Panc1 (cell line): ENCODE results near the gene PPIL1. TPM values are rescaled to one million over a fixed set of nuclear protein-coding genes. Genes with fewer than 3 reads are reported as not detected.

ENCODE experiments used
- ATAC-seq: fragments of 200-7000 bp; cut with Tn5 transposase; 2 replicates; pipeline ENCODE4 v1.9.1; 2020; ENCODE audit warnings: mild to moderate bottlenecking, moderate library complexity
- BruUV-seq: library from RNA; stranded (reverse); fragments of 400-500 nt; replicated peaks from 2 replicates; lab custom pipeline; 2021; lab: Mats Ljungman, UMichigan
- CTCF ChIA-PET: fragments of 300-600 bp; sonication (Branson Sonifier 250); formaldehyde crosslinking; loops from one replicate; lab custom pipeline; 2022; ENCODE audit warnings: antibody characterized with exemption; lab: Charles Lee
- POLR2A ChIA-PET: fragments of 300-600 bp; sonication (Branson Sonifier 250); formaldehyde crosslinking; loops from one replicate; lab custom pipeline; 2022; ENCODE audit warnings: antibody characterized with exemption; lab: Charles Lee
- DNase-seq: peaks from one replicate; pipeline ENCODE4 v3.0.0-alpha.2; 2010; ENCODE audit warnings: low read depth, low spot score
- H3K27ac ChIP-seq: 2 replicates; pipeline ENCODE4 v1.5.1; 2011; ENCODE audit warnings: mild to moderate bottlenecking, low read length, inconsistent platforms
- H3K27me3 ChIP-seq: fragments of 200-500 bp; sonication (Bioruptor generic); 2 replicates; pipeline ENCODE4 v1.6.0; 2014; ENCODE audit warnings: low read length, inconsistent platforms; ENCODE audit not compliant: control insufficient read depth, insufficient read depth
- H3K36me3 ChIP-seq: fragments of 200-500 bp; sonication (Bioruptor generic); 2 replicates; pipeline ENCODE4 v1.5.1; 2014; ENCODE audit warnings: inconsistent platforms, mild to moderate bottlenecking, low read length, moderate library complexity; ENCODE audit not compliant: control insufficient read depth, insufficient read depth
- H3K4me1 ChIP-seq: 2 replicates; pipeline ENCODE4 v1.5.1; 2011; ENCODE audit warnings: inconsistent platforms, mild to moderate bottlenecking, low read length, moderate library complexity; ENCODE audit not compliant: control insufficient read depth, insufficient read depth
- H3K4me3 ChIP-seq, 2 experiments: 2 replicates each; pipeline ENCODE4 v1.5.1; 2011 to 2012; ENCODE audit warnings: low read depth in 2 of 2, low read length in 2 of 2, mild to moderate bottlenecking in 2 of 2, inconsistent platforms in 1 of 2, moderate library complexity in 1 of 2
- H3K9me3 ChIP-seq: fragments of 200-500 bp; sonication (Bioruptor generic); 2 replicates; pipeline ENCODE4 v1.5.1; 2014; ENCODE audit warnings: low read depth, mild to moderate bottlenecking, inconsistent platforms, low read length, moderate library complexity; ENCODE audit not compliant: control insufficient read depth, insufficient read depth
- CTCF ChIP-seq: fragments of 450-650 bp; IDR thresholded peaks from 2 replicates; pipeline ENCODE4 v1.5.1; 2017; ENCODE audit warnings: mild to moderate bottlenecking
- POLR2AphosphoS5 ChIP-seq: IDR thresholded peaks from 2 replicates; pipeline ENCODE4 v1.6.1; 2012; ENCODE audit warnings: mild to moderate bottlenecking, low read depth, low read length, moderate library complexity
- REST ChIP-seq, 2 experiments: IDR thresholded peaks; 2 replicates each; pipeline ENCODE4 v1.6.1; 2011 to 2012; ENCODE audit warnings: low read depth in 2 of 2, control low read depth in 1 of 2, low read length in 1 of 2, mild to moderate bottlenecking in 1 of 2, moderate library complexity in 1 of 2; ENCODE audit not compliant: insufficient read depth in 1 of 2
- SIN3A ChIP-seq: IDR thresholded peaks from 2 replicates; pipeline ENCODE4 v1.6.1; 2012; ENCODE audit warnings: low read depth, mild to moderate bottlenecking, low read length, moderate library complexity, borderline replicate concordance; ENCODE audit not compliant: insufficient read depth
- TCF7L2 ChIP-seq: IDR thresholded peaks from 2 replicates; pipeline ENCODE4 v1.6.1; 2011; ENCODE audit warnings: mild to moderate bottlenecking, low read depth, low read length, inconsistent platforms
- in situ Hi-C: cut with HindIII; loops from 2 replicates; pipeline ENCODE4 v1.10.0; 2016; ENCODE audit warnings: low sequenced_read_pairs, low pct_unique_long_range_greater_than_20kb
- intact Hi-C: fragments of 100-400 bp; cut with micrococcal nuclease; formaldehyde crosslinking; loops from one replicate; pipeline ENCODE4 v1.10.0; 2022; ENCODE audit not compliant: unreplicated experiment
- total RNA-seq: library from RNA; stranded (reverse); gene quantifications from one replicate; pipeline ENCODE4 v1.2.1, GENCODE V29; 2021; ENCODE audit not compliant: unreplicated experiment

The PPIL1 gene
- total RNA-seq, 1 experiment from 2014 or later, result 44.1 TPM

- POLR2A ChIA-PET, result interaction anchor here (0.7 kb wide), 1 partner anchor 60 kb away, joined by 3 read pairs; no protein-coding TSS in a partner anchor
- TF ChIP-seq TCF7L2, result no peak
- TF ChIP-seq POLR2AphosphoS5, result no peak
- TF ChIP-seq SIN3A, result no peak
- no peak for TF ChIP-seq CTCF
- no peak for TF ChIP-seq REST (IDR thresholded peaks at IDR 0.05; ENCODE audit: insufficient read depth in 1 of 2, low read depth in 2 of 2, low read length in 1 of 2)
- no peak for DNase-seq
Observed at GRCh38 chr6:36808634-36809033, 66.0 kb downstream of the PPIL1 start.

GRCh38 chr6:36807750-36808149 is 66.9 kb downstream of the PPIL1 start:
- TF ChIP-seq SIN3A (no peak), POLR2AphosphoS5 (no peak), TCF7L2 (no peak), CTCF (no peak), REST (IDR thresholded peaks at IDR 0.05; ENCODE audit: insufficient read depth in 1 of 2, low read depth in 2 of 2, low read length in 1 of 2) (no peak)
- POLR2A ChIA-PET, result interaction anchor here (0.7 kb wide), 1 partner anchor 61 kb away, joined by 3 read pairs; no protein-coding TSS in a partner anchor
- CTCF ChIA-PET, result no interaction called here
- BruUV-seq, result no TSS peak
- H3K36me3 ChIP-seq, result no peaks in the 10 kb centered on the region
- no peaks in the 10 kb centered on the region for H3K4me1 ChIP-seq
- intact Hi-C loops, result no loop called here
- no peaks in the 10 kb centered on the region for H3K9me3 ChIP-seq
- no peak for DNase-seq
- H3K27me3 ChIP-seq, result peaks cover 4% of the 10 kb centered on the region; the same call in 1 of the 2 replicates
- no peak overlapping the region for H3K4me3 ChIP-seq
- no peak for ATAC-seq
- in situ Hi-C loops, result no loop called here
- H3K27ac ChIP-seq, result no peak overlapping the region

More at GRCh38 chr6:36808634-36809033, 66.0 kb downstream of the PPIL1 start:
- Histone ChIP-seq H3K4me1 (no peaks in the 10 kb centered on the region), H3K27ac (no peak overlapping the region), H3K9me3 (no peaks in the 10 kb centered on the region), H3K4me3 (no peak overlapping the region), H3K36me3 (no peaks in the 10 kb centered on the region), H3K27me3 (peaks cover 4% of the 10 kb centered on the region; the same call in 1 of the 2 replicates)
- in situ Hi-C loops, result no loop called here
- no TSS peak for BruUV-seq
- ATAC-seq, result no peak
- CTCF ChIA-PET, result no interaction called here
- intact Hi-C loops, result no loop called here
